Liver (tissue), 9 donors: Measurements from ENCODE around the gene RNF157. TPM values are rescaled to one million over a fixed set of nuclear protein-coding genes. Genes with fewer than 3 reads are reported as not detected.

Source experiments
- DNase-seq: peaks from one replicate; pipeline ENCODE4 v3.0.0-alpha.2; 2017; ENCODE audit warnings: low spot score
- H3K27ac ChIP-seq, 2 donors: one replicate each; pipeline ENCODE4 v1.7.0; 2013; ENCODE audit warnings: inconsistent platforms in 2 of 2, low read length in 2 of 2, control low read depth in 1 of 2, low read depth in 1 of 2, mild to moderate bottlenecking in 1 of 2
- H3K27me3 ChIP-seq, 4 donors: one replicate each; pipeline versions ENCODE4 v1.6.1 to v1.7.0; 2013; ENCODE audit warnings: low read length in 3 of 4, inconsistent platforms in 1 of 4, mild to moderate bottlenecking in 1 of 4, moderate library complexity in 1 of 4; ENCODE audit not compliant: control insufficient read depth in 4 of 4, insufficient read depth in 4 of 4
- H3K36me3 ChIP-seq, 4 donors: one replicate each; pipeline versions ENCODE4 v1.6.1 to v1.7.0; 2013; ENCODE audit warnings: low read length in 3 of 4, mild to moderate bottlenecking in 3 of 4, low read depth in 1 of 4, moderate library complexity in 1 of 4; ENCODE audit not compliant: control insufficient read depth in 4 of 4, insufficient read depth in 3 of 4
- H3K4me1 ChIP-seq, 4 donors: one replicate each; pipeline versions ENCODE4 v1.6.1 to v1.7.0; 2013; ENCODE audit warnings: low read length in 3 of 4, mild to moderate bottlenecking in 3 of 4, moderate library complexity in 1 of 4; ENCODE audit not compliant: control insufficient read depth in 4 of 4, insufficient read depth in 4 of 4
- H3K4me3 ChIP-seq, 3 donors: one replicate each; pipeline versions ENCODE4 v1.6.1 to v1.7.0; 2013; ENCODE audit warnings: low read length in 3 of 3, control low read depth in 1 of 3, low read depth in 1 of 3, mild to moderate bottlenecking in 1 of 3
- H3K9ac ChIP-seq, 2 donors: one replicate each; pipeline ENCODE4 v1.7.0; 2013; ENCODE audit warnings: low read length in 2 of 2, mild to moderate bottlenecking in 2 of 2, moderate library complexity in 2 of 2, control low read depth in 1 of 2, low read depth in 1 of 2
- H3K9me3 ChIP-seq, 4 donors: one replicate each; pipeline versions ENCODE4 v1.6.1 to v1.7.0; 2013; ENCODE audit warnings: low read length in 3 of 4; ENCODE audit not compliant: control insufficient read depth in 4 of 4
- EGR1 ChIP-seq, 2 donors: IDR thresholded peaks; 2 replicates each; pipeline ENCODE4 v1.6.1; 2016 to 2018; ENCODE audit warnings: antibody characterized with exemption in 2 of 2, low read depth in 2 of 2
- FOXA1 ChIP-seq: IDR thresholded peaks from 2 replicates; pipeline ENCODE4 v1.6.1; 2016; ENCODE audit warnings: antibody characterized with exemption
- FOXA2 ChIP-seq: IDR thresholded peaks from 2 replicates; pipeline ENCODE4 v1.6.1; 2016; ENCODE audit warnings: antibody characterized with exemption
- HNF4A ChIP-seq, 2 donors: conservative IDR thresholded peaks; 2 replicates each; pipeline ENCODE4 v1.6.1; 2016; ENCODE audit warnings: antibody characterized with exemption in 2 of 2, mild to moderate bottlenecking in 2 of 2
- HNF4G ChIP-seq: IDR thresholded peaks from 2 replicates; pipeline ENCODE4 v1.6.1; 2016; ENCODE audit warnings: antibody characterized with exemption
- JUND ChIP-seq, 2 donors: IDR thresholded peaks; 2 replicates each; pipeline ENCODE4 v1.6.1; 2016; ENCODE audit warnings: antibody characterized with exemption in 2 of 2
- NR2F2 ChIP-seq: IDR thresholded peaks from 2 replicates; pipeline ENCODE4 v1.6.1; 2016; ENCODE audit warnings: antibody characterized with exemption
- RAD21 ChIP-seq, 2 donors: IDR thresholded peaks; 2 replicates each; pipeline ENCODE4 v1.6.1; 2016; ENCODE audit warnings: antibody characterized with exemption in 2 of 2, mild to moderate bottlenecking in 2 of 2
- RXRA ChIP-seq, 2 donors: IDR thresholded peaks; 2 replicates each; pipeline ENCODE4 v1.6.1; 2017 to 2018; ENCODE audit warnings: antibody characterized with exemption in 2 of 2, mild to moderate bottlenecking in 1 of 2
- SP1 ChIP-seq: IDR thresholded peaks from 2 replicates; pipeline ENCODE4 v1.6.1; 2018; ENCODE audit warnings: antibody characterized with exemption, mild to moderate bottlenecking
- TAF1 ChIP-seq: conservative IDR thresholded peaks from 2 replicates; pipeline ENCODE4 v1.6.1; 2016; ENCODE audit warnings: antibody characterized with exemption, mild to moderate bottlenecking
- YY1 ChIP-seq: IDR thresholded peaks from 2 replicates; pipeline ENCODE4 v1.6.1; 2016; ENCODE audit warnings: antibody characterized with exemption, mild to moderate bottlenecking
- ZBTB33 ChIP-seq: IDR thresholded peaks from 2 replicates; pipeline ENCODE4 v1.6.1; 2016; ENCODE audit warnings: antibody characterized with exemption
- WGBS: extraction: QIAGEN DNeasy Blood & Tissue Kit; methylation state at CpG from one replicate; pipeline ENCODE4 v1.1.7; 2013; 5-methylcytosine and 5-hydroxymethylcytosine counted together
- polyA plus RNA-seq, 2 donors: library from polyadenylated mRNA; stranded (reverse) in 1 of 2; unstranded in 1 of 2; fragments of 200-250 nt in 1 of 2; fragments of >200 nt in 1 of 2; fragmentation: Nextera tagmentation in 1 of 2; extraction: Ambion mirVana in 1 of 2; gene quantifications; one replicate each; pipeline versions ENCODE4 v1.2.1 to v1.2.3, GENCODE V29; 2013 to 2015
- total RNA-seq, 2 donors: library from RNA; depleted of rRNA; stranded (reverse); fragments of >200 nt; gene quantifications; one replicate each; pipeline ENCODE4 v1.2.3, GENCODE V29; 2014
- TF ChIP-seq, protein P1 (sequence below): IDR thresholded peaks from 2 replicates; pipeline ENCODE4 v1.6.1; 2016; ENCODE audit warnings: antibody characterized with exemption
- TF ChIP-seq, protein P2 (sequence below): IDR thresholded peaks from 2 replicates; pipeline ENCODE4 v1.6.1; 2016; ENCODE audit warnings: antibody characterized with exemption, mild to moderate bottlenecking
- TF ChIP-seq, protein P3 (sequence below): IDR thresholded peaks from 2 replicates; pipeline ENCODE4 v1.6.1; 2016; ENCODE audit warnings: antibody characterized with exemption
- TF ChIP-seq, protein P4 (sequence below): fragments of 150-350 bp; IDR thresholded peaks from 2 replicates; pipeline ENCODE4 v1.5.1; 2017; ENCODE audit warnings: improper control_type of control experiment, low read depth, low read length; ENCODE audit not compliant: missing input control
- donor health status: healthy.
- donor health status: healthy.
- donor health status: healthy.
- donor health status: healthy.
- donor health status: healthy.

The RNF157 gene
- total and polyA plus RNA-seq, 4 donors: 0.42 to 2.9 (median 0.66) TPM

- no peak for DNase-seq
- 72% methylated on average over 11 of the region's 11 CpGs for WGBS
Observed at GRCh38 chr17:76238847-76239537, 1.3 kb downstream of the RNF157 start.

More at GRCh38 chr17:76238847-76239537, 1.3 kb downstream of the RNF157 start:
- Histone ChIP-seq H3K27me3 (no peaks in the 10 kb centered on the region), H3K9ac (no peak overlapping the region), H3K4me1 (peaks cover 6 to 12% (median 7%) of the 10 kb centered on the region in 4 donors), H3K27ac (no peak overlapping the region), H3K36me3 (no peaks in the 10 kb centered on the region), H3K9me3 (no peaks in the 10 kb centered on the region), H3K4me3 (no peak overlapping the region)
- TF ChIP-seq RXRA (IDR thresholded peaks at IDR 0.05): no peak
- TF ChIP-seq FOXA2: no peak
- TF ChIP-seq JUND (IDR thresholded peaks at IDR 0.05): no peak
- TF ChIP-seq, protein P1, sequence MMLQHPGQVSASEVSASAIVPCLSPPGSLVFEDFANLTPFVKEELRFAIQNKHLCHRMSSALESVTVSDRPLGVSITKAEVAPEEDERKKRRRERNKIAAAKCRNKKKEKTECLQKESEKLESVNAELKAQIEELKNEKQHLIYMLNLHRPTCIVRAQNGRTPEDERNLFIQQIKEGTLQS: no peak
- TF ChIP-seq, protein P2, sequence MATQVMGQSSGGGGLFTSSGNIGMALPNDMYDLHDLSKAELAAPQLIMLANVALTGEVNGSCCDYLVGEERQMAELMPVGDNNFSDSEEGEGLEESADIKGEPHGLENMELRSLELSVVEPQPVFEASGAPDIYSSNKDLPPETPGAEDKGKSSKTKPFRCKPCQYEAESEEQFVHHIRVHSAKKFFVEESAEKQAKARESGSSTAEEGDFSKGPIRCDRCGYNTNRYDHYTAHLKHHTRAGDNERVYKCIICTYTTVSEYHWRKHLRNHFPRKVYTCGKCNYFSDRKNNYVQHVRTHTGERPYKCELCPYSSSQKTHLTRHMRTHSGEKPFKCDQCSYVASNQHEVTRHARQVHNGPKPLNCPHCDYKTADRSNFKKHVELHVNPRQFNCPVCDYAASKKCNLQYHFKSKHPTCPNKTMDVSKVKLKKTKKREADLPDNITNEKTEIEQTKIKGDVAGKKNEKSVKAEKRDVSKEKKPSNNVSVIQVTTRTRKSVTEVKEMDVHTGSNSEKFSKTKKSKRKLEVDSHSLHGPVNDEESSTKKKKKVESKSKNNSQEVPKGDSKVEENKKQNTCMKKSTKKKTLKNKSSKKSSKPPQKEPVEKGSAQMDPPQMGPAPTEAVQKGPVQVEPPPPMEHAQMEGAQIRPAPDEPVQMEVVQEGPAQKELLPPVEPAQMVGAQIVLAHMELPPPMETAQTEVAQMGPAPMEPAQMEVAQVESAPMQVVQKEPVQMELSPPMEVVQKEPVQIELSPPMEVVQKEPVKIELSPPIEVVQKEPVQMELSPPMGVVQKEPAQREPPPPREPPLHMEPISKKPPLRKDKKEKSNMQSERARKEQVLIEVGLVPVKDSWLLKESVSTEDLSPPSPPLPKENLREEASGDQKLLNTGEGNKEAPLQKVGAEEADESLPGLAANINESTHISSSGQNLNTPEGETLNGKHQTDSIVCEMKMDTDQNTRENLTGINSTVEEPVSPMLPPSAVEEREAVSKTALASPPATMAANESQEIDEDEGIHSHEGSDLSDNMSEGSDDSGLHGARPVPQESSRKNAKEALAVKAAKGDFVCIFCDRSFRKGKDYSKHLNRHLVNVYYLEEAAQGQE: no peak
- TF ChIP-seq YY1: no peak
- no peak for TF ChIP-seq FOXA1
- no peak for TF ChIP-seq EGR1 (IDR thresholded peaks at IDR 0.05; ENCODE audit: low read depth in 2 of 2)
- TF ChIP-seq HNF4G: no peak
- no peak for TF ChIP-seq HNF4A (conservative IDR thresholded peaks at IDR 0.05)
- no peak for TF ChIP-seq RAD21 (IDR thresholded peaks at IDR 0.05)
- TF ChIP-seq, protein P3, sequence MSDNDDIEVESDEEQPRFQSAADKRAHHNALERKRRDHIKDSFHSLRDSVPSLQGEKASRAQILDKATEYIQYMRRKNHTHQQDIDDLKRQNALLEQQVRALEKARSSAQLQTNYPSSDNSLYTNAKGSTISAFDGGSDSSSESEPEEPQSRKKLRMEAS: no peak
- no peak for TF ChIP-seq ZBTB33
- no peak for TF ChIP-seq NR2F2
- TF ChIP-seq, protein P4, sequence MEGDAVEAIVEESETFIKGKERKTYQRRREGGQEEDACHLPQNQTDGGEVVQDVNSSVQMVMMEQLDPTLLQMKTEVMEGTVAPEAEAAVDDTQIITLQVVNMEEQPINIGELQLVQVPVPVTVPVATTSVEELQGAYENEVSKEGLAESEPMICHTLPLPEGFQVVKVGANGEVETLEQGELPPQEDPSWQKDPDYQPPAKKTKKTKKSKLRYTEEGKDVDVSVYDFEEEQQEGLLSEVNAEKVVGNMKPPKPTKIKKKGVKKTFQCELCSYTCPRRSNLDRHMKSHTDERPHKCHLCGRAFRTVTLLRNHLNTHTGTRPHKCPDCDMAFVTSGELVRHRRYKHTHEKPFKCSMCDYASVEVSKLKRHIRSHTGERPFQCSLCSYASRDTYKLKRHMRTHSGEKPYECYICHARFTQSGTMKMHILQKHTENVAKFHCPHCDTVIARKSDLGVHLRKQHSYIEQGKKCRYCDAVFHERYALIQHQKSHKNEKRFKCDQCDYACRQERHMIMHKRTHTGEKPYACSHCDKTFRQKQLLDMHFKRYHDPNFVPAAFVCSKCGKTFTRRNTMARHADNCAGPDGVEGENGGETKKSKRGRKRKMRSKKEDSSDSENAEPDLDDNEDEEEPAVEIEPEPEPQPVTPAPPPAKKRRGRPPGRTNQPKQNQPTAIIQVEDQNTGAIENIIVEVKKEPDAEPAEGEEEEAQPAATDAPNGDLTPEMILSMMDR: no peak
- TF ChIP-seq SP1: no peak
- TF ChIP-seq TAF1: no peak
